ENCODE data around the gene VPS16.

GRCh38 chr20:2864626-2865025, 24.1 kb downstream of the VPS16 start:
- TF ChIP-seq EP300 (IDR thresholded peaks at IDR 0.05): no peak
- TF ChIP-seq POLR2A (IDR thresholded peaks at IDR 0.05): no peak

Data from sigmoid colon (tissue), 4 donors.